Ovary (tissue), 3 donors: ENCODE data around the gene VASP.

Experiments
- EP300 ChIP-seq: sonication (generic); formaldehyde crosslinking; IDR thresholded peaks from one replicate; pipeline ENCODE4 v1.6.1; 2017; ENCODE audit warnings: antibody characterized with exemption
- POLR2A ChIP-seq: fragments of 450-650 bp; IDR thresholded peaks from one replicate; pipeline ENCODE4 v1.6.1; 2017; ENCODE audit warnings: antibody characterized with exemption, mild to moderate bottlenecking, moderate library complexity
- TF ChIP-seq, protein P1 (sequence below), 3 donors: fragments of 450-650 bp in 2 of 3; fragments of 200-600 bp in 1 of 3; IDR thresholded peaks; one replicate each; pipeline versions ENCODE4 v1.5.1 to v1.8.0; 2016 to 2022; ENCODE audit warnings: antibody characterized with exemption in 3 of 3, mild to moderate bottlenecking in 1 of 3
- donor health status: DM: no; HTN: no; CAD: no.

DNA sequence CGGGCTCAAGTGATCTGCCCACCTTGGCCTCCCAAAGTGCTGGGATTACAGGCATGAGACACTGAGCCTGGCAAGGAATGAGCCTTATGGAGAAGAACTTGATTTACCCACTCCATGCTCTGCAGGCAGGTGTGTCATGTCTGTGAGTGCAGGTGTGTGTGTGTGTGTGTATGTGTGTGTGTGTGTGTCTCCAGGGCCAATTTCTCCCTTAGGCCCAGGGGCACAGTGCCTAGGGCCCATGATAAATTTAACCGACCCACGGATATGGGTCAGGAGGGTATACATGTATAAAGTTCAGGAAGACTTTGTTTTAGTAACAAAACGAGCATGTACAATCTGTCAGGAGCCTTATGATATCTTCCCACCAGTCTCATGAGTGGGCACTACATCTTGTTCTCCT is 44.0 kb upstream of the VASP start:
- TF ChIP-seq, protein P1, sequence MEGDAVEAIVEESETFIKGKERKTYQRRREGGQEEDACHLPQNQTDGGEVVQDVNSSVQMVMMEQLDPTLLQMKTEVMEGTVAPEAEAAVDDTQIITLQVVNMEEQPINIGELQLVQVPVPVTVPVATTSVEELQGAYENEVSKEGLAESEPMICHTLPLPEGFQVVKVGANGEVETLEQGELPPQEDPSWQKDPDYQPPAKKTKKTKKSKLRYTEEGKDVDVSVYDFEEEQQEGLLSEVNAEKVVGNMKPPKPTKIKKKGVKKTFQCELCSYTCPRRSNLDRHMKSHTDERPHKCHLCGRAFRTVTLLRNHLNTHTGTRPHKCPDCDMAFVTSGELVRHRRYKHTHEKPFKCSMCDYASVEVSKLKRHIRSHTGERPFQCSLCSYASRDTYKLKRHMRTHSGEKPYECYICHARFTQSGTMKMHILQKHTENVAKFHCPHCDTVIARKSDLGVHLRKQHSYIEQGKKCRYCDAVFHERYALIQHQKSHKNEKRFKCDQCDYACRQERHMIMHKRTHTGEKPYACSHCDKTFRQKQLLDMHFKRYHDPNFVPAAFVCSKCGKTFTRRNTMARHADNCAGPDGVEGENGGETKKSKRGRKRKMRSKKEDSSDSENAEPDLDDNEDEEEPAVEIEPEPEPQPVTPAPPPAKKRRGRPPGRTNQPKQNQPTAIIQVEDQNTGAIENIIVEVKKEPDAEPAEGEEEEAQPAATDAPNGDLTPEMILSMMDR (IDR thresholded peaks at IDR 0.05): no peak
- TF ChIP-seq POLR2A (no peak), EP300 (no peak)
